22Rv1 (cell line): Measurements from ENCODE around the gene TCEAL3.

Experiments used
- H3K27ac ChIP-seq: fragments of 450-650 bp; 2 replicates; pipeline ENCODE4 v1.5.1; 2017
- ZFX ChIP-seq: fragments of 450-650 bp; IDR thresholded peaks from 2 replicates; pipeline ENCODE4 v1.6.1; 2017; ENCODE audit warnings: antibody characterized with exemption, borderline replicate concordance
- TF ChIP-seq, protein P1 (sequence below): fragments of 450-650 bp; IDR thresholded peaks from 2 replicates; pipeline ENCODE4 v1.5.1; 2017; ENCODE audit warnings: mild to moderate bottlenecking

The TCEAL3 gene

DNA sequence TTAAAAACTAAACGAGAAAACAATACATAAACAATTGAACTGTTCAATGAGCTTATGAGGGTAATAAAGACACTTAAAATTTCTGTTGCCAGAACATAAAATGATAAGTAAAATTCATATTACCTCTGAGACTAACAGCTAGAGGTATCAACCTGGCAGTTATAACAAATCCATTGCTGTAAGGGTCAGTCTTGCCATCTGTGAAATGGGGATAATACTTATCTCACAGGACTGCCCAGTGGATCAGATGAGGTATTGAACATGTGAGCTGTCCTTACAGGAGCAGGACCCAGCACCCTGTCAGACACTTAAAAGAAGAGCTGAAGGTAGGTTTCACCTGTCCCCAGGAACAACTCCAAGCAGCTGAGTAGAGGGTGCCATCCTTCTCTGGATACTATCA is 2.5 kb downstream of the TCEAL3 start:
- TF ChIP-seq ZFX = no peak
- TF ChIP-seq, protein P1, sequence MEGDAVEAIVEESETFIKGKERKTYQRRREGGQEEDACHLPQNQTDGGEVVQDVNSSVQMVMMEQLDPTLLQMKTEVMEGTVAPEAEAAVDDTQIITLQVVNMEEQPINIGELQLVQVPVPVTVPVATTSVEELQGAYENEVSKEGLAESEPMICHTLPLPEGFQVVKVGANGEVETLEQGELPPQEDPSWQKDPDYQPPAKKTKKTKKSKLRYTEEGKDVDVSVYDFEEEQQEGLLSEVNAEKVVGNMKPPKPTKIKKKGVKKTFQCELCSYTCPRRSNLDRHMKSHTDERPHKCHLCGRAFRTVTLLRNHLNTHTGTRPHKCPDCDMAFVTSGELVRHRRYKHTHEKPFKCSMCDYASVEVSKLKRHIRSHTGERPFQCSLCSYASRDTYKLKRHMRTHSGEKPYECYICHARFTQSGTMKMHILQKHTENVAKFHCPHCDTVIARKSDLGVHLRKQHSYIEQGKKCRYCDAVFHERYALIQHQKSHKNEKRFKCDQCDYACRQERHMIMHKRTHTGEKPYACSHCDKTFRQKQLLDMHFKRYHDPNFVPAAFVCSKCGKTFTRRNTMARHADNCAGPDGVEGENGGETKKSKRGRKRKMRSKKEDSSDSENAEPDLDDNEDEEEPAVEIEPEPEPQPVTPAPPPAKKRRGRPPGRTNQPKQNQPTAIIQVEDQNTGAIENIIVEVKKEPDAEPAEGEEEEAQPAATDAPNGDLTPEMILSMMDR = no peak
- H3K27ac ChIP-seq = no peak overlapping the region

DNA sequence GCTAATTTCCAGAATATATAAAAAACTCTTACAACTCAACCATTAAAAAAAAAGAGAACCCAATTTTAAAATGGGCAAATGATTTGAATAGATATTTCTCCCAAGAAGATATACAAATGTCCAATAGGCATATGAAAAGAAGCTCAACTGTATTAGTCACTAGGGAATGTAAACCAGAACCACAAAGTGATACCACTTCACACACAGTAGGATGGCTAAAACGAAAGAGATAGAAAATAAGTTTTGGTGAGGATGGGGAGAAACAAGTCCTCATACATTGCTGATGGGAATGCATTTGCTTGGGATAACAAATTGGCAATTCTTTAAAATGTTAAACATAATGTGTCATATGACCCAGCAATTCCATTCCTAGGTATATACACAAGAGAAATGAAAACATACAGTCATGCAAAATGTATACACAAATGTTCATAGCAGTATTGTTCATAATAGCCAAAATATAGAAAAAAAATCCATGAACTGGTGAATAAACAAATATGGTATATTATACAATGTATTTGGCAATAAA is 5.7 kb downstream of the TCEAL3 start:
- no peak overlapping the region for H3K27ac ChIP-seq
- TF ChIP-seq, protein P1 = no peak
- TF ChIP-seq ZFX = no peak

GRCh38 chrX:103614999-103615398 is 7.2 kb downstream of the TCEAL3 start:
- TF ChIP-seq, protein P1 = no peak
- TF ChIP-seq ZFX = no peak
- H3K27ac ChIP-seq = no peak overlapping the region

GRCh38 chrX:103615781-103616371 is 8.1 kb downstream of the TCEAL3 start:
- H3K27ac ChIP-seq = no peak overlapping the region
- TF ChIP-seq, protein P1 = no peak
- TF ChIP-seq ZFX = no peak

GRCh38 chrX:103616676-103617186 is 9.0 kb downstream of the TCEAL3 start:
- no peak for TF ChIP-seq ZFX
- TF ChIP-seq, protein P1 = no peak
- H3K27ac ChIP-seq = no peak overlapping the region

DNA sequence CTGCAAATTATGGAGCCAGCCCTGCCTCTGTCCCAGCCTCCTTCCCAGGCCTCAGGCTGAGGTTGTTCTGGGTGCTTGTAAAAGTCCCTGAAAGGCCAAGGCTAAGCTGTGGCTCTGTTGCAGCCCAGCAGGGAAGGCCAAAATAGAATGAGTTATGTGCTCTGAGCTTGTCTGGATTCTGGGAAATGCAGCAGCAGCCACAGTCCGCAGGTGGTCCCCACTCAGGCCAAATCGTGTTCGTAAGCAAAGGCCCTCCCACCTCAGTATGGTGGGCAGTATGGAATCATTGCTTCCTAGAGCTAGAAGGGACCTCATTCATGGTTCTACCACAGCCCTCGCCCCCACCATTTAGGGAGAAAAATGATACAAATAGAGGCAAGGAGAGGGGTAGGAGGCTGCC is 16.3 kb downstream of the TCEAL3 start:
- TF ChIP-seq, protein P1 = no peak
- TF ChIP-seq ZFX = no peak
- no peak overlapping the region for H3K27ac ChIP-seq

DNA sequence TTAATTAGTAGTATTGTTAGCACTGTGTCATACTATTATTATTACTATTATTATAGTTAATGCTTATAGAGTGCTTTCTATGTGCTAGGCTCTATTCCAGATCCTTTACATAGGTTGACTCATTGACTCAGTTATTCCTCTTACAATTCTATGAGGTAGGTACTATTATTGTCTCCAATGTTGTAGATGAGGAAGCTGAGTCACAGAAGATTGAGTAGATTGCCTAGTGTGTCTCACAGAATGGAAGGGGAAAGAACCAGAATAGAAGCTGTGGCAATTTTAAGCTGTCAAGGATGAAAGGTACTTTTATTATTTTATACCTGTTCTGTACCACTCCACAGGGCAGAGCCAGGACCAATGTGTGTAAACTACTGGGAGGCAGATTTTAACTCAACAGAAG is 19.1 kb downstream of the TCEAL3 start:
- TF ChIP-seq, protein P1 = no peak
- no peak for TF ChIP-seq ZFX
- H3K27ac ChIP-seq = no peak overlapping the region
